Measurements from ENCODE around the gene POLR1C. TPM values are rescaled to one million over a fixed set of nuclear protein-coding genes. Genes with fewer than 3 reads are reported as not detected.
"Not testable (repeated sequence)": the region's sequence is repeated elsewhere in the genome, so short reads cannot be mapped to it uniquely, and the experiment has no call there.

The POLR1C gene
- total RNA-seq, 1 donor from 2014 or later, result 38.2 TPM

- DNase-seq (ENCODE audit: low read depth) (peak; percentile 15), FAIRE-seq (no peak)
- Histone ChIP-seq H3K36me3 (ENCODE audit: control insufficient read depth, insufficient read depth, low read length) (peaks cover 39% of the 10 kb centered on the region), H3K27me3 (ENCODE audit: control insufficient read depth, insufficient read depth, low read length) (no peaks in the 10 kb centered on the region), H3K4me3 (ENCODE audit: low read depth, low read length) (no peak overlapping the region)
- TF ChIP-seq CTCF (IDR thresholded peaks at IDR 0.05; ENCODE audit: insufficient read depth, low read length, severe bottlenecking), result no peak
These were observed 7.6 kb downstream of the POLR1C start for GRCh38 chr6:43524483-43524961.

- no peak for DNase-seq (ENCODE audit: low read depth)
- TF ChIP-seq CTCF (IDR thresholded peaks at IDR 0.05; ENCODE audit: insufficient read depth, low read length, severe bottlenecking), result no peak
- Histone ChIP-seq H3K4me3 (ENCODE audit: low read depth, low read length) (no peak overlapping the region), H3K36me3 (ENCODE audit: control insufficient read depth, insufficient read depth, low read length) (peaks cover 22% of the 10 kb centered on the region), H3K27me3 (ENCODE audit: control insufficient read depth, insufficient read depth, low read length) (no peaks in the 10 kb centered on the region)
- no peak for FAIRE-seq
These were observed 15.3 kb downstream of the POLR1C start for GRCh38 chr6:43532201-43532600.

GRCh38 chr6:43538986-43539385, 22.1 kb downstream of the POLR1C start:
- H3K4me3 ChIP-seq (ENCODE audit: low read depth, low read length); FAIRE-seq; H3K27me3 ChIP-seq (ENCODE audit: control insufficient read depth, insufficient read depth, low read length); DNase-seq (ENCODE audit: low read depth); H3K36me3 ChIP-seq (ENCODE audit: control insufficient read depth, insufficient read depth, low read length): not testable (repeated sequence)

- not testable (repeated sequence) for DNase-seq (ENCODE audit: low read depth); H3K4me3 ChIP-seq (ENCODE audit: low read depth, low read length); FAIRE-seq; H3K27me3 ChIP-seq (ENCODE audit: control insufficient read depth, insufficient read depth, low read length); H3K36me3 ChIP-seq (ENCODE audit: control insufficient read depth, insufficient read depth, low read length)
These were observed 22.5 kb downstream of the POLR1C start for GRCh38 chr6:43539409-43539808.

- FAIRE-seq, result no peak
- TF ChIP-seq CTCF (IDR thresholded peaks at IDR 0.05; ENCODE audit: insufficient read depth, low read length, severe bottlenecking), result no peak
These were observed 23.6 kb downstream of the POLR1C start for GRCh38 chr6:43540507-43540906.

GRCh38 chr6:43541774-43542471, 25.0 kb downstream of the POLR1C start:
- Histone ChIP-seq H3K27me3 (ENCODE audit: control insufficient read depth, insufficient read depth, low read length) (no peaks in the 10 kb centered on the region), H3K4me3 (ENCODE audit: low read depth, low read length) (no peak overlapping the region), H3K36me3 (ENCODE audit: control insufficient read depth, insufficient read depth, low read length) (peaks cover 9% of the 10 kb centered on the region)
- no peak for FAIRE-seq
- no peak for DNase-seq (ENCODE audit: low read depth)
- TF ChIP-seq CTCF (IDR thresholded peaks at IDR 0.05; ENCODE audit: insufficient read depth, low read length, severe bottlenecking), result no peak

More at GRCh38 chr6:43540507-43540906, 23.6 kb downstream of the POLR1C start:
- Histone ChIP-seq H3K4me3 (ENCODE audit: low read depth, low read length) (no peak overlapping the region), H3K36me3 (ENCODE audit: control insufficient read depth, insufficient read depth, low read length) (peaks cover 9% of the 10 kb centered on the region), H3K27me3 (ENCODE audit: control insufficient read depth, insufficient read depth, low read length) (no peaks in the 10 kb centered on the region)
- no peak for DNase-seq (ENCODE audit: low read depth)

GRCh38 chr6:43544461-43544860, 27.6 kb downstream of the POLR1C start:
- FAIRE-seq, result no peak
- no peaks in the 10 kb centered on the region for H3K27me3 ChIP-seq (ENCODE audit: control insufficient read depth, insufficient read depth, low read length)
- TF ChIP-seq CTCF (IDR thresholded peaks at IDR 0.05; ENCODE audit: insufficient read depth, low read length, severe bottlenecking), result no peak
- no peak for DNase-seq (ENCODE audit: low read depth)
- peaks cover 15% of the 10 kb centered on the region for H3K36me3 ChIP-seq (ENCODE audit: control insufficient read depth, insufficient read depth, low read length)
- no peak overlapping the region for H3K4me3 ChIP-seq (ENCODE audit: low read depth, low read length)

Data from bronchial epithelial cell (primary cell).